K562 treated with DMSO at 1 percent for 48 hours (cell line): ENCODE data around the gene SMIM43. TPM values are rescaled to one million over a fixed set of nuclear protein-coding genes. Genes with fewer than 3 reads are reported as not detected.

ENCODE experiments used
- total RNA-seq: library from RNA; unstranded; fragments of 300-600 nt; gene quantifications from 2 replicates; pipeline ENCODE4 v1.2.3, GENCODE V29; 2022; ENCODE audit warnings: low replicate concordance; ENCODE audit errors: extremely low read depth

Gene SMIM43
- not detected in 2 replicates for total RNA-seq

GRCh38 chr4:121764702-121765367 is at the start of gene SMIM43:
SMIM43 (minus strand) TSS chr4:121765164; CDS start chr4:121765105, 59 bp downstream.

DNA sequence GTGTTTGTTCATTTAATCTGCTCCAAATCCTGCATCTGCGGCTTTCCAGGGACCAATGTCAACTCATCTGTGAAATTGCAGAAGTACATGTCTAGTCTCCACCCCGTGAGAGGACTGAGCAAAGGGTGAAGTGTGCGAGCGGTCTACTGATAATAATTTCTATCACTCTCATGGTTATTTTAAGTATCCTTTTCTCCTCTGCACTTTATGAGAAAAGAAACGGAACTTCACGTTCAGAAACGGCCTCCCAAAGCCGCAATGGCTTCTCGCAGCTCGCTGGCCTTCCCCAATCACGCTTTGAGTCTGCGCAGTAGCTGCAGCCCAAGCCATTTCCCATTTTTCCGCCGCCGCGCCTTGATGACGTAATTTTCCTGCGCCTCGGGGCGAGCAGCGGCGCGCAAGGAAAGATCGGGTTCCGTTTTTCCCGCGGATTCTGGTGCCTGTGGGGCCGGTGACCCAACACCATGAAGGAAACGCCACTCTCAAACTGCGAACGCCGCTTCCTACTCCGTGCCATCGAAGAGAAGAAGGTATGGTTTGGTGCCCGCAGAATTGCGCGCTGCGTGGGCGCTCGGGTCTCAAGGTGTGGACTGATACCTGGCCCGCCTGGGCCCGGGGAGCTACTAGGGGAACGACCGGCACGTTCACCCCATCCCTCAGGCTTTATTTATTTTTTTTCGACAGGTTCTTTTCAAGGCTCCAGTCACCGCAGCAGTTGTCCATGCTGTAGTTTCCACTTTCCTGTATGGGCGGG is 36.2 kb upstream of the SMIM43 start, which contains the start of gene EXOSC9:
EXOSC9 (plus strand) TSS at position 363 of the 754 bp plus-strand sequence; CDS start at position 465, 102 bp downstream.

Other genes with a start within 250 kb of the SMIM43 start
- not detected in 2 replicates for gene ANXA5, start 68.2 kb downstream of the SMIM43 start, total RNA-seq
- not detected in 2 replicates for gene EXOSC9, start 36.2 kb upstream of the SMIM43 start, total RNA-seq
- gene CCNA2, start 58.7 kb upstream of the SMIM43 start, total RNA-seq = not detected in 2 replicates
- gene BBS7, start 105.3 kb upstream of the SMIM43 start, total RNA-seq = not detected in 2 replicates
- gene TRPC3, start 186.9 kb upstream of the SMIM43 start, total RNA-seq = not detected in 2 replicates